C1 segment of cervical spinal cord (tissue), 14 donors: ENCODE data around the gene VIPR2.

Experiments used
- DNase-seq, 14 donors: peaks; one replicate each; lab custom pipeline; 2025; lab: John Stamatoyannopoulos, UW

VIPR2 gene

DNA sequence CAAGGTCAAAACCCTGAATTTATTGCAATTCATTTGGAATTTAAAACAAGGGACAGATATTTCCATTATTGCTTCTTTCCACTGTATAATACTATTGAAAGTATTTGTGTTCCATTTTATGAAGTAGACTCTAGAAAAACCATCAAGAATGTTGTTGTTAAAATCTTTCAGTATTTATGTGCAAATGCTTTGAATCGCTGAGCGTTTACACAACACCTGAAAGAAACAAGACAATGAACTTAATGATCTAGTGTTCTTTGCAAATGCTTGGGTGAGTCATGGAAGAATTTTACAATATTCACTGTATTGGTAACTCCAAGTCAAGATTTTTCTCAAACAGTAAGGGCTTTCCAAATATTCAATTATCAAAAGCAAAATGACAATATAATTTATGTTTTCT, 97.1 kb downstream of the VIPR2 start:
- DNase-seq = no peak

DNA sequence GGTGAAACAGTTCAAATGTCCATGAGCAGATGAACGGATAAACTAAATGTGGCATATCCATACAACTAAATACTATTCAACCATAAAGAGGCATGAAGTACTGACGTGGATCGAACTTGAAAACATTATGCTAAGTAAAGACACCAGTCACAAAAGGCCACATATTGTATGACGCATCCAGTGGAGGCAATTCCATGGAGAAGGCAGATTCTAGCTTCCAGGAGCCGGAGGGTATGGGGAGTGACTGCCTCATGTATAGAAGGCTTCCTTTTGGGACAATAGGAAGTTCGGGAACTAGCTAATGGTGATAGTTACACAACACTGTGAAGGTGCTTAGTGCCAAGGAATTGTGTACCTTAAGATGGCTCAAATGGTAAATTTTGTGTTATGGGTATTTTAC, 98.4 kb downstream of the VIPR2 start:
- DNase-seq = no peak

DNA sequence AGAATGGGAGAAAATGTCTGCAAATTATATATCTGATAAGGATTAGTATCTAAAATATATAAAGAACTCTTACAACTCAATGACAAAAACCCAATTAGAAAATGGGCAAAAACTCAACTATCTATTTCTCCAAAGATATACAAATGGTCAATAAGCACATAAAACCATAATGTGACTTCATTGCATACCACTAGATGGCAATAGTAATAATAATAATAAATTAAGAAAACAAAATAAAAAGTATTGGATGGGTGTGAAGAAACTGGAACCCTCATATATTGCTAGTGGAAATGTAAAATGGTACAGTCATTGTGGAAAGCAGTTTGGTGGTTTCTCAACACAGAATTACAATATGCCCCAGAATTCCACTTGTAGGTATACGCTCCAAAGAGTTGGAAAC, 98.8 kb downstream of the VIPR2 start:
- DNase-seq = no peak

DNA sequence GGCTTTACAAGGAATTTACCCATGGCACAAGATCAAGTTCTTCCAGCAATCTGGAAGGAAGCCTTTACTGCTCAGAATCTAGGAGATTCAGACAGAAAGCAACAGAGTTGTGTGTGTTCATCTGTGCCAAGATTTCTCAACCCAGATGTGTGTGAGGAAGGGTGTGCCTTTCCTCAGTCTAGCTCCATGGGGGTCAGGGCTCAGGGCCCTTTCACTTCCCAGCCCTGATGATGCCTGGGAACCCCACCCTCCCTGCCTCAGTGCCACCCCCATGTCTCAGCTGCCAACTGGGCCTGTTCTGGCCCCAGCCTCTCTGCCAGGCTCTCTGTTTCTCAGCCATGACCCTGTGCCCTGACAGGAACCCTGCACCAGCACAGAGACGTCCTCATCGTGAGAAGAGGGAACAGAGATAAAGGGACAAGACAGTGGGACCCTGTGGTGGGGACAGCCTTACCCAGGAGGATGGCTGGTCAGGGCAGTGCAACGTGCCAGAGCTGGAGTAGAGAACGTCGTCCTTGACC, 102.0 kb downstream of the VIPR2 start:
- no peak for DNase-seq

DNA sequence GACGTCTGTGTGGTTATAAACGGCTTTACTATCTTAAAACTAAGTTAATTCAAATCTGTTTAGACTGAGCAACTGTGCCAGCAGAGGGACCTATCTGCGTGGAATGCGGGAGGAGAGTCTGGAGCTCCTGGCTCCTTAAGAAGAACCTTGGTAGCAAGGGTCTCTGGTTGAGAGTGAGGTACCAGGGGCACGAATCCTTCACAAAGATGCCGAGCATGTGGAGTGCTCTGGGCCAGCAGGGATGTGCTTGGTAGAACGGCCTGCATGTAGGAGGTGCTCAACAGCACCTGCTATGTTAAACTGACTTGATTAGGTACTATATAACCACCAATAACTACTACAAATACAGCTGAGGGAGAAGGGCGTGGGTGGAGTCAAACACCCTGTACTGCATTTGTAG, 102.6 kb downstream of the VIPR2 start:
- DNase-seq = no peak

DNA sequence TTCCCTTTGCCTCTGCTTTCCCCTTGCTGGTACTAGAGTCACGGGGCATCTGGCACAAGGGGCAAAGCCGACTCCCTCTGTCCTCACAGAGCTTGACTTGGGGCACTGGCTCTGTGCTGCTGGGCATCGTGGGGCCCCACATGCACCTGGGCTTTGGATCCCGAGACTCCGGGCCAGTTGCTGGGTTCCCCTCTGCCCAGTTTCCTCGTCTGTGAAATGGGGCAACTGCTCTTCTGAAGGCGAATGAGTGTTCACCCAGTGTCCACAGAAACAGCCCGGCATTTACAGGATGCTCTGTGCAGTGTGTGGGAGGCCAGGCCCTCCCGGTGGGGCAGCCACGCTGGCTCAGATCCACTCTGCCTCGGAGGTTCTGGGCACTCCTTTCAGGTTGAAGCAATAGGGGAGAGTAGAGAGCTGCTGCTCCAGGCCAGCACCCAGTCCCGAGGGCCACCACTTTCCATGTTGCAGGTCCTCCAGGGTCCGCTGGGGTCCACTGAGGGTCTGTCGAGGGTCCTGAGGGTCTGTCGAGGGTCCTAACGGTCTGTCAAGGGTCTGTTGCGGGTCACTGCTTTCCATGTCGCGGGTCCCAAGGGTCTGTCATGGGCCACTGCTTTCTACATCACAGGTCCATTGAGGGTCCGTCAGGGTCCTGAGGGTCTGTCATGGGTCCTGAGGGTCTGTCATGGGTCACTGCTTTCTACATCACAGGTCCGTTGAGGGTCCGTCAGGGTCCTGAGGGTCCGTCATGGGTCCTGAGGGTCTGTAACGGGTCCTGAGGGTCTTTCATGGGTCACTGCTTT, 103.6 kb downstream of the VIPR2 start:
- DNase-seq = no peak

DNA sequence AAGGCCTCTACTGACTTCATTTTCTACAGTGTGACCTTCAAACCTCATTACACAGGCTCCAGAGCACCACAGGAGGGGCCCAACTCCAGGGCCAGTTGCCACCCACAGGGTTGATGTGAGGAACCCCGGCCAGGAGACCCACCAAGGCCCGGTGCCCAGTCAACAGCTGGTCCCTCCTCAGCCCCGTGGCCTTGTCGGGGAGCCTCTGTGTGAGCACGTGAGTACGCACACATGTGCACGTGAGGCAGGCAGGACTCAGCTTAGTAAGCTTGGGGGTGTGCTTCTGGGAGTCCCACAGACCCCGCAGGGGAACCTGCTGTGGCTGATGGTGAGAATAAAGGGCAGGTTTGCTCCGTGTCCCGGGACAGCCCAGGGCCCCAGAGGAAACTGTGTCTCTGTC, 104.5 kb downstream of the VIPR2 start:
- DNase-seq = no peak

DNA sequence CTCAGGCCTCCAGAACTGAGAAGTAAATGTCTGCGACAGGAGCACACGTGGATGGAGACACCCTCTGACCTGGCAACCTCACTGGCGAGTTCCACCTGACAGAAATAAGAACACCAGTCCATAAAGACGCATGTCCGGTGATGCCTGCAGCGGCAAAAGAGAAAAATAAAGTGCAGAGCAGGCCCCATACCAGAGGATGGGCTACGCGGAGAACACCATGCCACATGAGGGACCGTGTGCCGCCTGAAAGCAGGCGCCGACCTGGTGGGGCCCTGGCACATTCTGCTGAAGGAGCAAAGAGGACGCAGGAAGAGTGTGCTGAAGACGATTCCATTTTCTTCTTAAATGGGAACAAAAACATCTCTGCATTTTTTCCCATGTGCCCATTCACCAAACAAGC, 105.0 kb downstream of the VIPR2 start:
- no peak for DNase-seq

DNA sequence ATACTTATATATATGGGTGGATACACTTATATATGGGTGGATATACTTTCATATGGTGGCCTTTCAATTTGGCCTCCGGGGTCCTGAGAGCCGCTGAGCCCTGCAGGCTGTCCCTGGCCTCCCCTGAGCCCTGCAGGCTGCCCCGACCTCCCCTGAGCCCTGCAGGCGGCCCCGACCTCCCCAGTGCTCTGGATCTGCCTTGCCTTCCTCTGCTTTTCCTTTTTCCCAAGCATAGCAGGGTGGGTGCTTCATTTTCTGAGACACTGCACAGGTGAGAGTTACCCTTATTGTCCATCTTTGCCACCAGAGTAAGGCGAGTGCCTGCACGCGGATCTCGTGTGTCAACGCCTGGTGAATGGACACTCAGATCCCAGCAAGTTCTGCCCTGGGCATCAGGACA, 106.6 kb downstream of the VIPR2 start:
- DNase-seq = no peak

DNA sequence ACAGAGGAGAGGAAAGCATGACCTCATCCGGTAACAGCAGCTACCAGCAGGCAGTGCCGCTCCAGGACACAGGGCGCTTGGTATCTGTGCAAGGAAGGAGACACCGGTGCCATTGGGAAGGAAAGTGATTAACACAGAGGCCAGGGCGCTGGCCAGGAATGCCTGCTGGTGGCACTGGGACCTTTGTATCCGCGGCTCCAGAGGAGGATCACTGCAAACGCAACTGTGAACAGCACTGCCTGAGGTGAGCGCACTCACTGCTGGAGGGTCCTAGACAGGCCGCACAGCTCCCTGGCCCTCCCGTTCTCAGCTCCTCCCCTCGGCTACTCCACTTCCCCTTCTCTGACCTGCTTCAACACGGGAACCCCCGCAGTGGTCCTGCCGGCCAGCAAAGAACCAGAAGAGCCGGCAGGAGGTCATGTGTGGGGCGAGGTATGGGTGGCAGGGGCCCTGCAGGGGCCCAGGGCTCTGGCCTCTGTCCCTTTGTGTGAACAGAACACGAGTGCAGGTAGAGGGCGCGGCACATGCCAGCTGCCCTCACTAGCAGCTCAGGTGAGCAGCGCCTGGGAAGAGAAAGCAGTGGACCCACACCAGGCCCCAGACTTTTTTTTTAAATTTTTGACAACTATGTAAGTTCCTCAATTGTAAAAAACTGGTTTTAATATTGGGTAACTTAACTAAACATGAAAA, 107.6 kb downstream of the VIPR2 start:
- DNase-seq = no peak

DNA sequence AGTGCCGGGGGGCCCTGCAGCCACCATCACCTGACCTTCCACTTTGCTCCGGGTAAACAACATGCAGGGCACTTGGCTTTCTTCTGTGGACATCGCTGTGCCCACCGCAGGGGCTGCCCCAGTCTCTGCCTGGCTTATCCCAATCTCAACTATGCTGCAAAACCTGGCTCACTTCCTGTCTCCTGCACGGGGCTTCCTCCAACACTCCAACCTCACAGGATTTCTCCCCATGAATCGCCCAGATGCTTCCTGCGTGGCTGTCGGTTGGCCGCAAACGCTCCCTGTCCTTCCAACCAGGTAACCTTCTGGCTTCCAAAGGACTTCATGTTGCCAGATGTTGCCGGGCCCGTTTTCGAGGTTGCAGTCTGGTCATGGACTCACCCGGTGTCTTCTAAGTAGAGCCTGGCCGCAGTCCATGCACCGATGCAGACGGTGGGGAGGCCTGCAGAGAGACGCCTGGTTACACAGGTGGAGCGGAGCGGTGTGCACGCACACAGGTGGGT, 109.0 kb downstream of the VIPR2 start:
- no peak for DNase-seq

DNA sequence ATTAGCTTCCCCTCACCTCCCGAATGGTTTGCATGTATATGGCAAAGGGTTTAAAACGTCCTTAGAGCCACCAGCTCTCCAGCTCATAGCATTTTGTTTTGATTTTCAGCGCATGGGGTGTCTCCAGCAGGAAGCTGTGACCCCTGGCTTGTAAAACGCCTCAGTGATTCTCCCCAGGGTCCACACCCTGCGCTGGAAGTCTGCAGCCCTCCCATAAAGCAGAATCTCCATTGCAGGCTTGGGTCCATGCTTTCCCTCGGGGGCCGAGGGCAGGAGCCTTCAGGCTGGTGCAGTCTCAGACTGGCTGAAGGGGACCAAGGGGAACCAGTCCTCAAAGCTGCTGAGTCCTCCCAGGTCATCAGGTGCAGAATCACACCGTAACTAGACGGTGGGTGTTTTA, 109.7 kb downstream of the VIPR2 start:
- no peak for DNase-seq

DNA sequence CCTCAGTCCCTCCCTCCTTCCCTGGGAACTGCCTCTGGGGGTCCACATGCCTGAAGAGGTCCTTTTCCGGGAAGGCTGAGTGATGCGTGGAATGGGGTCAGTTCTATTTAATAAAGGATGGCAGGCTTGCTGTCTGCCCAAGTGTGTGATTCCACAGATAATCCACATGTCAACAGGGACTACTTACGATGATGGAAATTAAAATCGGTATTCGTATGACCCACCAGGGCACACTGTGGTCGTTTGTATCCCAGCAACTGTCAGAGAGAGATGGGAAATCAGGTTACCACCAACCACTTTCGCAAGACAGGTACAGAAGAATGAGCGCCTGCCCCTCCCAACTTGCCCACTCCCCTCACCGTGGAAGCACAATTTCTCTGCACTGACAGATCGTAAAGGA, 110.3 kb downstream of the VIPR2 start:
- no peak for DNase-seq

DNA sequence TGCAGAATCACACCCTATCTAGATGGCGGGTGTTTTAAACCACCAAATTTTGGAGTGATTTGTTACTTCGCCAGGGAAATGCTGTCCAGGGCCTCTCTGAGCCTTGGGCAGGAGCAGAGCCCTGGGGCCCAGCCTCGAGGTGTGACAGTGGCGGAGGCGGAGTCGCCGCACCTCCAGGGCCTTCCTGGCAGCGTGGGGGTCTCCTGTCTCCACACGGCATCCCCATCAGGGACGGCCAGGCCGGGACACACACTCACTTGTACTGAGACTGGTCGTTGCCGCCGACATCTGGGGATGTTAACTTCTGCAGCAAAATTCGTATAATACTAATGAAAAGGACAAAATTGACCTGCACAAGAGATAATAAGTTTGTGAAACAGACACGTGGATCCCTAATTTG, 110.7 kb downstream of the VIPR2 start:
- DNase-seq = no peak

DNA sequence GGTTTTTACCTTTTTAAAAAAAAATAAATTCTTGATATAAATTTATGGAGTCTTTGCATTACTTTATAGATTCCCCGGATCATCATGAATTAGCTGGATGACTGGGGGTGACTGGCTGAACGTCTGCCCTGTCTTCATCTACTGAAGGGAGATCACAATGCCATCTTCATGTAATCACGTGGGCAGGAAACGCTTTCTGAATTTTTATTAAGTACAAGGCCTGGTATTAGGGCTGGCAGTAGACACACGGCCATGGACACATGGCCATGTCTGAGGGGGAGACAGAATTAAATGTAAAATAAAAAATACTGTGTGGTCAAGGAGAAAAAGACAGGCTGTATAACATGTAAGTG, 111.2 kb downstream of the VIPR2 start:
- DNase-seq = no peak

DNA sequence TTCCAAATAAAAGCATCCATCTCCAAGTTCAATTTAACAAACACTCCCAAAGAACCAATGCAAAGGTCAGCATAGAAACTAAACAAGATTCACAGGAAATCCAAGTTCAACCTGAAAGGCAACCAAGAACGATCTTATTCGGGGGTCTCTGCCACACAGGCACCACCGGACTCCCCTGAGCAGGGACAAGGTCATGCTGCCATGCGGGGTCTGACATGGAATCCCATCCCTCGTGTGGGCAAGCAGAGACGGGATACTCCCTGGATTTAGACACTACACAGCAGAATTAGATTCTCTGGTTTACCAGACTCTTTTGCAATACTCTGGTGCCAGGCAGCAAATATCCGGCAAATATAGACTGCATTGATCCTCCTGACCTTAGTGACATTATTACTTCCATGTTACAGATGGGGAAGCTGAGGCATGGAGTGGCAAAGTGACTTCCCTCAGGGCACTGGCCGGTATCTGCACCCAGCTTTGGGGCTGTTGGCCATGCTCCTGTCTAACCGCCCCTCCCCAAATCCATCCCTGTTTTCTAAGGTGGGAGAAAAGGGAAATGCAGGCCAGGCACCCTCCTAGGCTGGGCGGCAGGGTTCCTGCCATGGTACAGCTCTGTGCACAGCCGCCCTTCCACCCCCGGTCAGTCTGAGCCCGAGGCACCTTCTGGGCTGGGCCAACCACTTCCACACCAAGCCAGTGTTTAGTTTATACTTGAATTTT, 111.8 kb downstream of the VIPR2 start:
- no peak for DNase-seq

DNA sequence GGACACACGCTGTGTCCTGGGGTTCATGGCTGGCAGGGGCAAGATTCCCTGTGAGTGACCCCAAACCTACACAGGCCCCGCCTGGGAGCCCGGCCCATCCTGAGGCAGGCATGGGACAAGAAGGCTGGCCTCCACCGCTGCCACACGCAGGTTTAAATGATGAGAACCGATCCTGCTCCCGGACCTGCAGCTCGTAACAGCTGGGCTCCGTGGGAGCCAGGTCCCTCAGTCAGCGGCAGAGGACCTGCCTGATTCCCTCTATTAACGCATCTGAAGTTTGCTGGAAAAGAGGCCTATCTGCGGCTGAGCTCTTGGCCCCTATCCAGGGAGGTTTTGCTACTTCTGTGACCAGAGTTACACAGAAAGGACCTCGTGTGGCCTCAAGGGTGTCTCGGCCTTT, 112.3 kb downstream of the VIPR2 start:
- no peak for DNase-seq

DNA sequence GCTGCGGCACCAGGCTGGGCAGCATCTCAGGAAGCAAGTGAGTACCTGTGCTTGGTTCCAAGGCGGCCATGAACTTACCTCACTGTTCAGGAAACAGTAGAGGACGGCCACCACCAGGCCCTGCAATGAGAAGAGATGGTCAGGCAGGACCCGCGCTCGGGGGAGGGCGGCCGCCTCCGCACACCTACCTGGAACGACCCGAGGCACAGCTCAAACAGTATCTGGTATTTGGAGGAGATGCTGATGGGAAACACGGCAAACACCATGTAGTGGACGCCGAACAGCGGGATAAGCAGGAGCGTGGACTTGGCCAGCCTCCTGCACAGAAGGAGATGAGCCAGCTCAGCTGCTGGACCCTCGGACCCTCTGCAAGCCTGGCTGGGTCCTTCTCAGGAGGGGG, 112.9 kb downstream of the VIPR2 start:
- DNase-seq = no peak

DNA sequence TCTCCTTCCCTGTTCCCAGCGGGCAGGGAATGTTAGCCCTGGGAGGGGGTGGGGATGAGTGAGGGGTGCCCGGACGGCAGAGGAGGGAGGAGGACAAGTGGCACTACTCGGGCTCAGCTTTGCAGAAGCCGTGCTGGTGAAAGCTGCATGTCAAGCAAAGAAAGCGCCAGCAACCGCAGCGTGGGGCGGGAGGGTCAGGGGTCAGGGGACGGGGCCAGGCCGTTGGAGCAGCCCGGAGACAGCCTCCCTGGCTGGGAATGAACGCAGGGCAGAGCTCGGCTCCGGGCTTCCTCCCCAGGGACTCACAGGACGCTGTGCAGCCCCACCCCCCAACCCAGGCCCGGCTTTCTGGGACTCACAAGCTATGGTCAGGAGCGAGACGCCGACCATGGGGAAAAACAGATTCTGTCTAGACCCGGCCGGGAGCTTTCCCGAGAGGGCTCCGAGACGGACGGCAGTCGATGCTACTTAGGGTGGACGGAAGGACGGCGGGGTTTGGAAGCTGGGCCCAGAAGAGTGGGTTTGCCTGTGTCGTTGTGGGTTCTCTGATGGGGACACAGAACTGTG, 113.4 kb downstream of the VIPR2 start:
- DNase-seq = no peak

DNA sequence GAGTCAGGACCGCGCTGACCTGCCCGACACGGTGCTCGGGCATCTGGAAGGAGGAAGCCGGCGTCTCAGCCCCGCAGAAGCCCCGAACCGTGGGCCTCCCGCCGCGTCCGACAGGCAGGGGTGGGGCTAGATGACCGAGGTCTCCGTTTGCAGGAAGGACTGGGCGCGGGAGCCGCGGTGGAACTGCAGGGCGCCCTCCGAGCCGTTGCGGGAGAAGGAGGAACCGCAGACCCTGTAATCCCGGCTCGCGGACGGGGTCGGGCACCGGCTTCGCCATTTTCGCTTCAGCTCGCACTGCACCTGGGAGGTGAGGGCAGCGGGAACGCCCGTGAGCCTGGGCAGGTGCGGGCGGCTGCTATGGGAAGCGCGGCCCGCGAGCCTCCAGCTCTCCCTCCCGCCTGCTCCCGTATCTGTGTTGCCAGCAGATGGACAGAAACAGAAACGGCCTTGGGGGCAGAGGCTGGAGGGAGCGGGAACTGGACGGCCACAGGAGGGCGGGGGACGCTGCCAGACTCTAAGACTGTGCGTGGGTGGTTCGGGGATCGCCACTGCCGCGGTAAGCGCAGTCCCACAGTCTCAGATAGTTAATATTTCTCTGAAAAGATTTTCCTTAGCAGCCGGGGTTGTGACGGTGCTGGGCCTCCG, 114.1 kb downstream of the VIPR2 start:
- peak in 1 of 14 donors; percentile 27 for DNase-seq
